GM10248 (cell line): ENCODE data around the gene SGPL1.
A peak's percentile ranks its signal among the peaks of the same experiment; 100 is the strongest.

Experiments
- CTCF ChIA-PET: fragments of 300-600 bp; sonication (Branson Sonifier 250); formaldehyde crosslinking; extraction: SDS; loops from one replicate; lab custom pipeline; 2021; ENCODE audit warnings: antibody characterized with exemption; lab: Yijun Ruan, JAX
- POLR2A ChIA-PET: fragments of 350-650 bp; sonication (Branson Sonifier 250); formaldehyde crosslinking; extraction: SDS; loops from one replicate; lab custom pipeline; 2020; ENCODE audit warnings: antibody characterized with exemption; lab: Yijun Ruan, JAX
- DNase-seq: peaks from one replicate; pipeline ENCODE4 v3.0.0; 2012; ENCODE audit errors: extremely low spot score
- CTCF ChIP-seq: IDR thresholded peaks from 2 replicates; pipeline ENCODE4 v1.5.1; 2012; ENCODE audit warnings: mild to moderate bottlenecking, low read depth; ENCODE audit errors: extremely low read depth, missing control alignments, control extremely low read depth

The SGPL1 gene

GRCh38 chr10:70809726-70810125 is 6.0 kb upstream of the SGPL1 start:
- CTCF ChIA-PET = interaction anchor here (0.7 to 1.5 kb wide), 5 partner anchors 10 to 260 kb away, joined by 3 to 5 read pairs (median 3); no protein-coding TSS in a partner anchor
- POLR2A ChIA-PET = no interaction called here
- no peak for DNase-seq
- TF ChIP-seq CTCF = no peak

- ChIA-PET CTCF (interaction anchor here (0.9 to 1.5 kb wide), 2 partner anchors 9 to 11 kb away, joined by 3 to 5 read pairs; no protein-coding TSS in a partner anchor), POLR2A (no interaction called here)
- no peak for DNase-seq
- TF ChIP-seq CTCF = no peak
Measured at GRCh38 chr10:70810967-70811366, 4.8 kb upstream of the SGPL1 start.

GRCh38 chr10:70811881-70812280 is 3.9 kb upstream of the SGPL1 start:
- DNase-seq = no peak
- ChIA-PET CTCF (no interaction called here), POLR2A (no interaction called here)
- no peak for TF ChIP-seq CTCF

GRCh38 chr10:70812814-70813213 is 2.9 kb upstream of the SGPL1 start:
- POLR2A ChIA-PET = no interaction called here
- CTCF ChIA-PET = interaction anchor here (0.8 kb wide), 1 partner anchor 66 kb away, joined by 6 read pairs; no protein-coding TSS in a partner anchor
- TF ChIP-seq CTCF = no peak
- no peak for DNase-seq

GRCh38 chr10:70814126-70814525 is 1.6 kb upstream of the SGPL1 start:
- ChIA-PET CTCF (interaction anchor here (1.3 to 1.4 kb wide), 3 partner anchors 67 to 265 kb away, joined by 3 to 9 read pairs (median 4); no protein-coding TSS in a partner anchor), POLR2A (no interaction called here)
- TF ChIP-seq CTCF = no peak
- DNase-seq = no peak

GRCh38 chr10:70816220-70816894 is 609 bp downstream of the SGPL1 start:
- ChIA-PET CTCF (interaction anchor here (1.0 to 3.0 kb wide), 16 partner anchors 9 to 322 kb away, joined by 3 to 21 read pairs (median 5); partner anchors contain the start of gene PCBD1), POLR2A (no interaction called here)
- DNase-seq = peak; percentile 66

More at GRCh38 chr10:70816220-70816894, 609 bp downstream of the SGPL1 start:
- TF ChIP-seq CTCF = no peak
